ENCODE data around the gene STK17B.

- peak; percentile 64; the same call in 1 of the 2 replicates for TF ChIP-seq POLR2A (IDR thresholded peaks at IDR 0.05; ENCODE audit: low read depth, low read length)
- TF ChIP-seq SPI1 (IDR thresholded peaks at IDR 0.05; ENCODE audit: low read depth, low read length) = no peak
- no peak for TF ChIP-seq TAF1 (IDR thresholded peaks at IDR 0.05; ENCODE audit: low read depth, low read length)
- peak; percentile 54 for TF ChIP-seq POLR2AphosphoS5 (IDR thresholded peaks at IDR 0.05; ENCODE audit: low read depth, low read length)
Measured at GRCh38 chr2:196131949-196132925, 39.1 kb downstream of the STK17B start.
